Calu3 (cell line): ENCODE data around the gene MRPL43. TPM values are rescaled to one million over a fixed set of nuclear protein-coding genes. Genes with fewer than 3 reads are reported as not detected.

ENCODE experiments used
- BruUV-seq: library from RNA; stranded (reverse); fragments of 400-500 nt; replicated peaks from 2 replicates; lab custom pipeline; 2021; lab: Mats Ljungman, UMichigan
- CTCF ChIA-PET: fragments of 300-600 bp; sonication (Branson Sonifier 250); formaldehyde crosslinking; loops from one replicate; lab custom pipeline; 2022; ENCODE audit warnings: antibody characterized with exemption; lab: Charles Lee
- DNase-seq: peaks from one replicate; pipeline ENCODE4 v3.0.0; 2022
- H3K27ac Mint-ChIP-seq: one replicate; pipeline ENCODE4 v1.8.0; 2022; ENCODE audit warnings: mixed read lengths; ENCODE audit not compliant: unreplicated experiment
- H3K27me3 Mint-ChIP-seq: one replicate; pipeline ENCODE4 v1.8.0; 2022; ENCODE audit warnings: mixed read lengths; ENCODE audit not compliant: unreplicated experiment
- H3K36me3 Mint-ChIP-seq: one replicate; pipeline ENCODE4 v1.8.0; 2022; ENCODE audit warnings: mild to moderate bottlenecking, moderate library complexity, mixed read lengths; ENCODE audit not compliant: insufficient read depth, unreplicated experiment
- H3K4me1 Mint-ChIP-seq: one replicate; pipeline ENCODE4 v1.8.0; 2022; ENCODE audit warnings: mild to moderate bottlenecking, low read depth, mixed read lengths; ENCODE audit not compliant: unreplicated experiment
- H3K4me3 Mint-ChIP-seq: one replicate; pipeline ENCODE4 v1.8.0; 2022; ENCODE audit warnings: mild to moderate bottlenecking, low read depth, moderate library complexity, mixed read lengths; ENCODE audit not compliant: unreplicated experiment
- H3K9me3 Mint-ChIP-seq: one replicate; pipeline ENCODE4 v1.8.0; 2022; ENCODE audit warnings: low read depth, mixed read lengths; ENCODE audit not compliant: unreplicated experiment
- intact Hi-C: fragments of 100-400 bp; cut with micrococcal nuclease; formaldehyde crosslinking; loops from one replicate; pipeline ENCODE4 v1.10.0; 2022; ENCODE audit not compliant: unreplicated experiment
- total RNA-seq: library from RNA; stranded (reverse); gene quantifications from 2 replicates; pipeline ENCODE4 v1.2.3, GENCODE V29; 2022
- TF ChIP-seq, protein P1 (sequence below): fragments of 200-600 bp; IDR thresholded peaks from one replicate; pipeline ENCODE4 v1.8.0; 2022; ENCODE audit warnings: antibody characterized with exemption; ENCODE audit not compliant: unreplicated experiment

The MRPL43 gene
- total RNA-seq, 1 experiment from 2014 or later = 44.7 TPM

DNA sequence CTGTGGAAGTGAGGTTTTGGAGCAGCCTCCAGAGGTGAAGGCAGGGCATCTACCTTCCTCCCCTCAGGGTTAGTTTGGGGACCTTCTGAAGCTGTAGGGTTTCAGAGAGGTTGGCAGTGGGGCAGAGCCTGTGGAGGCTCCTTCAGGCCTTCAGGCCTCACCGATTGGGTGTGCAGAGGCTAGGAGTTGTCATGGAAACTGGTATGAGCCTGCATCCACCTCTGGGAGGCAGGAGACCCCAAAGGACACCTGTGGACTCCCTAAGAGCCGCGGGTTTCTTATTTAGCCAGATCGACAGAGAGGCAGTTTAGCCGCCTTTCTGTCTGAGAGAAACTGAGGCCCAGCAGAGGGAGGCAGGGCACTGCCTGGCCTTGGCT lies 14.3 kb upstream of the MRPL43 start:
- peaks cover 14% of the 10 kb centered on the region for H3K4me1 Mint-ChIP-seq
- no TSS peak for BruUV-seq
- no peak overlapping the region for H3K4me3 Mint-ChIP-seq
- DNase-seq = no peak
- TF ChIP-seq, protein P1, sequence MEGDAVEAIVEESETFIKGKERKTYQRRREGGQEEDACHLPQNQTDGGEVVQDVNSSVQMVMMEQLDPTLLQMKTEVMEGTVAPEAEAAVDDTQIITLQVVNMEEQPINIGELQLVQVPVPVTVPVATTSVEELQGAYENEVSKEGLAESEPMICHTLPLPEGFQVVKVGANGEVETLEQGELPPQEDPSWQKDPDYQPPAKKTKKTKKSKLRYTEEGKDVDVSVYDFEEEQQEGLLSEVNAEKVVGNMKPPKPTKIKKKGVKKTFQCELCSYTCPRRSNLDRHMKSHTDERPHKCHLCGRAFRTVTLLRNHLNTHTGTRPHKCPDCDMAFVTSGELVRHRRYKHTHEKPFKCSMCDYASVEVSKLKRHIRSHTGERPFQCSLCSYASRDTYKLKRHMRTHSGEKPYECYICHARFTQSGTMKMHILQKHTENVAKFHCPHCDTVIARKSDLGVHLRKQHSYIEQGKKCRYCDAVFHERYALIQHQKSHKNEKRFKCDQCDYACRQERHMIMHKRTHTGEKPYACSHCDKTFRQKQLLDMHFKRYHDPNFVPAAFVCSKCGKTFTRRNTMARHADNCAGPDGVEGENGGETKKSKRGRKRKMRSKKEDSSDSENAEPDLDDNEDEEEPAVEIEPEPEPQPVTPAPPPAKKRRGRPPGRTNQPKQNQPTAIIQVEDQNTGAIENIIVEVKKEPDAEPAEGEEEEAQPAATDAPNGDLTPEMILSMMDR = no peak
- intact Hi-C loops = no loop called here
- no peaks in the 10 kb centered on the region for H3K27me3 Mint-ChIP-seq
- H3K9me3 Mint-ChIP-seq = no peaks in the 10 kb centered on the region
- H3K27ac Mint-ChIP-seq = no peak overlapping the region
- peaks cover 45% of the 10 kb centered on the region for H3K36me3 Mint-ChIP-seq
- CTCF ChIA-PET = no interaction called here

DNA sequence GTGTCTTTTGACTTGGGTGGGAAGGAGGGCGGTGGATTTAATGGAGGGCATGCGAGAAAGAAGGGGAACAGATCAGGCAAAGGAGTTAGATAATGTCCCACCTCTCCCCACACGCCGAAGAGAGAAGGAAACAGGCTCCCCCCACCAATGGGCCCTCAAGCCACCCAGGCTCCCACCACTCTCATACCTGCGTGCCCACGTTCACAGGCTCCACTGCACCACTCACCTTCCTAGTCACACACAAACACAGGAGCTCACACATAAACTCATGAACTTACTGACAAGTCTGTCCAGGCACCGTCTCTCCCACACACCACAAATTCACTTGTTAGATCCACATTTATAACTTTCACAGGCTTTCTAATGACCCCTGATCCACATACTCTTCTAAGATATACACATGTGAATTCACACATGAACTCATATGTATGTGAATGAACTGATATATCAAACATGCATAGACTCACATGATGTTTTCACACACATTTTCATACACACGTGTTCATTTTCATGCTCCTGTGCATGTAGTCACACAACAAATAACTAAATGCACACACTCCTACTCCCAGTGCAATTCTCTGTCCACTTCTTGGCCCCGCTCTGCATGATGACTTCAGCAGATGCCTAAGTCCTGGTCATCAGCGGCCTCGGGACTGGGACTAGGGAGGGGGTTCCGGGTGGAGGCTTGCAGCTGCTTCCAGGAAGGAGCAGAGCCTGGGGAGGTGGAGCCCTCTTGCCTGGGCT lies 13.8 kb upstream of the MRPL43 start:
- Mint-ChIP-seq H3K9me3 (no peaks in the 10 kb centered on the region), H3K4me3 (peak overlapping the region; percentile 47), H3K36me3 (peaks cover 50% of the 10 kb centered on the region), H3K27ac (peak overlapping the region; percentile 7), H3K4me1 (peaks cover 14% of the 10 kb centered on the region), H3K27me3 (no peaks in the 10 kb centered on the region)
- no peak for DNase-seq
- TF ChIP-seq, protein P1 = no peak
- CTCF ChIA-PET = no interaction called here
- intact Hi-C loops = no loop called here
- TSS peak; percentile 18 for BruUV-seq

DNA sequence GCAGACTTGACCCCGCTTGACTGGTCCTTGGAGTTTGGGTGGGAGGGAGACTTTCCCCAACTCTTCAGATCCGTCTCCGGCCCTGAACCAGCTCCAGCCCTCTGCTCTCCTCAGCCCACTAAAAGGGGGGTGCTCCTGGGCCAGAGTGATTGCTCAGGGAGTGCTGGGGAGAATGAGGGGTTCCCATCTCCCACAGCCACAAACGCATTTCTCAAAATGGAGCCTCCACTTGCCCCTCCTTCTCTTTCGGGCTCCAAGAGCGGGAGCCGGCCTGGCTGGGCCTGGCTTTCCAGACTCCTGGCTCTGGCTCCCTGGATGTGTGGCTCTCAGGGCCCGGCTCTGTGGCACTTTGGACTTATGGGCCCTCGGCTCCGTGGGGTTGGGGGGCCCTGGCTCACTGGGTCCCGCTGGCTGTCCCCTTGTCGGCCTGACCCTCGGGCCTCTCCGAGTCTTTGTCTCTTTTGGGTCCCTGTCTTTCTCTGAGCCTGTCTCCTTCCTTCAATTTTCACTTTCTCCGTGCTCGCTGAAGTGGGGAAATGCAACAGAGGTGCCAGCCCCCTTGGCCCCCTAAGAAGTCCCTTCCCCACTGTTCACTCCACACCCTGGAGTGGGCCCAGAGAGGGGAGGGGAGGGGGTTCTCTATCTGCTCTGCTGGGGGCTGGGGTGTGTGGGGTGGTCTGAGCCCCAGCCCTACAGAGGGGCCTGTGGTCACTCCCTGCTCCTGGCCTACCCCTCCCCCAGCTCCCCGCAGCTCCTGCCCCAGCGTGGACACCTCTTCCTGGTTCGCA lies 13.0 kb upstream of the MRPL43 start:
- Mint-ChIP-seq H3K27ac (peak overlapping the region; percentile 44), H3K9me3 (no peaks in the 10 kb centered on the region), H3K27me3 (no peaks in the 10 kb centered on the region), H3K36me3 (peaks cover 57% of the 10 kb centered on the region), H3K4me3 (peak overlapping the region; percentile 47), H3K4me1 (peaks cover 14% of the 10 kb centered on the region)
- DNase-seq = no peak
- CTCF ChIA-PET = interaction anchor here (1.0 kb wide), 1 partner anchor 11 kb away, joined by 5 read pairs; no protein-coding TSS in a partner anchor
- TF ChIP-seq, protein P1 = no peak
- no TSS peak for BruUV-seq
- intact Hi-C loops = no loop called here

DNA sequence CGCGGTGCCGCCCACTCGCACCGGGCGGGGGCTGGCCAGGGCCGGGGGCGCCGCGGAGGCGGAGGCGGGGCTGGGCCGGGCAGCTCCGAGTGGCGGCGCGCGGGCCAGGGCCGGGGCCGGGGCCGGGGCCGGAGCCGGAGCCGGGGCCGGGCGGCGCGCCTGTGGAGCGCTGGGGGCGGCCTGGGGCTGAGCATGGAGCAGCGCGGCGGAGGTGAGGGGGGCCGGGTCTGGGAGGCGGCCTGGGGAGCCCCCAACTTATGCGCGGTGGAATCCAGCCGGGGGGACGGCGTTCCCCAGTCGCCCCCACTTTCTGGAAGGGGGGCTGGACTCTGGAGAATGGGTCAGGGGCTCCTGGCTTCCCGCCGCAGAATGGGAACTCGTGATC lies 12.4 kb upstream of the MRPL43 start, which contains the start of gene LZTS2:
TSS of gene LZTS2 (plus strand) at position 67 of the 385 bp plus-strand sequence. CDS start 2,731 bp downstream, outside the sequence.
- peak within 1 kb of the TSS; percentile 70 for H3K4me3 Mint-ChIP-seq
- no TSS peak for BruUV-seq
- H3K4me1 Mint-ChIP-seq = peaks cover 14% of the 10 kb centered on the region
- TF ChIP-seq, protein P1 = no peak
- H3K27me3 Mint-ChIP-seq = no peaks in the 10 kb centered on the region
- peaks cover 61% of the 10 kb centered on the region for H3K36me3 Mint-ChIP-seq
- CTCF ChIA-PET = interaction anchor here (0.7 to 1.0 kb wide), 2 partner anchors 12 to 15 kb away, joined by 3 to 5 read pairs; no protein-coding TSS in a partner anchor
- peak within 1 kb of the TSS; percentile 69 for H3K27ac Mint-ChIP-seq
- H3K9me3 Mint-ChIP-seq = no peaks in the 10 kb centered on the region
- intact Hi-C loops = no loop called here
- peak; percentile 41 for DNase-seq
